Neural progenitor cell (in vitro differentiated cells): Measurements from ENCODE around the gene CCL20.

Experiments used
- EZH2phosphoT487 ChIP-seq: fragments of 200-600 bp; sonication (generic); IDR thresholded peaks from 2 replicates; pipeline ENCODE4 v1.6.1; 2017; ENCODE audit warnings: antibody characterized with exemption
- TF ChIP-seq, protein P1 (sequence below): fragments of 200-600 bp; sonication (generic); IDR thresholded peaks from 2 replicates; pipeline ENCODE4 v1.5.1; 2017; ENCODE audit warnings: antibody characterized with exemption, mild to moderate bottlenecking

- TF ChIP-seq, protein P1, sequence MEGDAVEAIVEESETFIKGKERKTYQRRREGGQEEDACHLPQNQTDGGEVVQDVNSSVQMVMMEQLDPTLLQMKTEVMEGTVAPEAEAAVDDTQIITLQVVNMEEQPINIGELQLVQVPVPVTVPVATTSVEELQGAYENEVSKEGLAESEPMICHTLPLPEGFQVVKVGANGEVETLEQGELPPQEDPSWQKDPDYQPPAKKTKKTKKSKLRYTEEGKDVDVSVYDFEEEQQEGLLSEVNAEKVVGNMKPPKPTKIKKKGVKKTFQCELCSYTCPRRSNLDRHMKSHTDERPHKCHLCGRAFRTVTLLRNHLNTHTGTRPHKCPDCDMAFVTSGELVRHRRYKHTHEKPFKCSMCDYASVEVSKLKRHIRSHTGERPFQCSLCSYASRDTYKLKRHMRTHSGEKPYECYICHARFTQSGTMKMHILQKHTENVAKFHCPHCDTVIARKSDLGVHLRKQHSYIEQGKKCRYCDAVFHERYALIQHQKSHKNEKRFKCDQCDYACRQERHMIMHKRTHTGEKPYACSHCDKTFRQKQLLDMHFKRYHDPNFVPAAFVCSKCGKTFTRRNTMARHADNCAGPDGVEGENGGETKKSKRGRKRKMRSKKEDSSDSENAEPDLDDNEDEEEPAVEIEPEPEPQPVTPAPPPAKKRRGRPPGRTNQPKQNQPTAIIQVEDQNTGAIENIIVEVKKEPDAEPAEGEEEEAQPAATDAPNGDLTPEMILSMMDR, result no peak
- no peak for TF ChIP-seq EZH2phosphoT487
Measured at GRCh38 chr2:227848146-227848545, 34.5 kb downstream of the CCL20 start.
